Measurements from ENCODE around the gene MTARC1. TPM values are rescaled to one million over a fixed set of nuclear protein-coding genes. Genes with fewer than 3 reads are reported as not detected.

The MTARC1 gene
- total RNA-seq, 2 experiments from 2014 or later, result not detected

- Histone ChIP-seq H3K79me2 (ENCODE audit: insufficient read depth, low read depth, low read length) (no peaks in the 10 kb centered on the region), H2AFZ (ENCODE audit: low read length) (no peak overlapping the region), H3K27ac (ENCODE audit: low read depth, low read length, poor library complexity, severe bottlenecking) (no peak overlapping the region), H4K20me1 (ENCODE audit: insufficient read depth, low read length) (no peaks in the 10 kb centered on the region), H3K9me2 (ENCODE audit: insufficient read depth, low read length) (no peaks in the 10 kb centered on the region), H3K4me2 (ENCODE audit: low read length) (no peak overlapping the region), H3K4me3 (ENCODE audit: low read depth, low read length, poor library complexity, severe bottlenecking) (no peak overlapping the region), H3K9me3 (ENCODE audit: low read length) (no peaks in the 10 kb centered on the region), H3K36me3 (ENCODE audit: insufficient read depth, low read length) (no peaks in the 10 kb centered on the region), H3K4me1 (ENCODE audit: insufficient read depth, low read length, poor library complexity, severe bottlenecking) (no peaks in the 10 kb centered on the region)
- DNase-seq (ENCODE audit: low spot score), result no peak
- CTCF ChIA-PET (ENCODE audit: unreplicated experiment), result no interaction called here
- no peak for TF ChIP-seq EZH2phosphoT487 (IDR thresholded peaks at IDR 0.05; ENCODE audit: borderline replicate concordance, low read depth, low read length)
- TF ChIP-seq CTCF (conservative IDR thresholded peaks at IDR 0.05; ENCODE audit: low read length), result no peak
- POLR2A ChIA-PET, result no interaction called here
- intact Hi-C loops (cut with micrococcal nuclease; ENCODE audit: unreplicated experiment), result no loop called here
- BruUV-seq (replicated peaks), result no TSS peak
Observed at GRCh38 chr1:220755309-220755708, 31.4 kb upstream of the MTARC1 start.

- no peaks in the 10 kb centered on the region for H4K20me1 ChIP-seq (ENCODE audit: insufficient read depth, low read length)
- H3K9me2 ChIP-seq (ENCODE audit: insufficient read depth, low read length), result no peaks in the 10 kb centered on the region
- no peak overlapping the region for H2AFZ ChIP-seq (ENCODE audit: low read length)
- H3K4me1 ChIP-seq (ENCODE audit: insufficient read depth, low read length, poor library complexity, severe bottlenecking), result no peaks in the 10 kb centered on the region
- intact Hi-C loops (cut with micrococcal nuclease; ENCODE audit: unreplicated experiment), result no loop called here
- no peak overlapping the region for H3K27ac ChIP-seq (ENCODE audit: low read depth, low read length, poor library complexity, severe bottlenecking)
- ChIA-PET CTCF (ENCODE audit: unreplicated experiment) (no interaction called here), POLR2A (no interaction called here)
- TF ChIP-seq EZH2phosphoT487 (IDR thresholded peaks at IDR 0.05; ENCODE audit: borderline replicate concordance, low read depth, low read length) (no peak), CTCF (conservative IDR thresholded peaks at IDR 0.05; ENCODE audit: low read length) (no peak)
- H3K4me3 ChIP-seq (ENCODE audit: low read depth, low read length, poor library complexity, severe bottlenecking), result no peak overlapping the region
- H3K79me2 ChIP-seq (ENCODE audit: insufficient read depth, low read depth, low read length), result no peaks in the 10 kb centered on the region
- H3K4me2 ChIP-seq (ENCODE audit: low read length), result no peak overlapping the region
- DNase-seq (ENCODE audit: low spot score), result no peak
- no peaks in the 10 kb centered on the region for H3K9me3 ChIP-seq (ENCODE audit: low read length)
- no peaks in the 10 kb centered on the region for H3K36me3 ChIP-seq (ENCODE audit: insufficient read depth, low read length)
- BruUV-seq (replicated peaks), result no TSS peak
Observed at GRCh38 chr1:220757441-220757840, 29.3 kb upstream of the MTARC1 start.

GRCh38 chr1:220759147-220759546 is 27.6 kb upstream of the MTARC1 start:
- CTCF ChIA-PET (ENCODE audit: unreplicated experiment), result no interaction called here
- Histone ChIP-seq H3K27ac (ENCODE audit: low read depth, low read length, poor library complexity, severe bottlenecking) (no peak overlapping the region), H3K9me2 (ENCODE audit: insufficient read depth, low read length) (no peaks in the 10 kb centered on the region), H3K4me1 (ENCODE audit: insufficient read depth, low read length, poor library complexity, severe bottlenecking) (no peaks in the 10 kb centered on the region), H3K36me3 (ENCODE audit: insufficient read depth, low read length) (no peaks in the 10 kb centered on the region), H3K4me2 (ENCODE audit: low read length) (no peak overlapping the region), H2AFZ (ENCODE audit: low read length) (no peak overlapping the region), H3K79me2 (ENCODE audit: insufficient read depth, low read depth, low read length) (no peaks in the 10 kb centered on the region), H3K4me3 (ENCODE audit: low read depth, low read length, poor library complexity, severe bottlenecking) (no peak overlapping the region), H3K9me3 (ENCODE audit: low read length) (no peaks in the 10 kb centered on the region), H4K20me1 (ENCODE audit: insufficient read depth, low read length) (no peaks in the 10 kb centered on the region)
- no TSS peak for BruUV-seq (replicated peaks)
- TF ChIP-seq CTCF (conservative IDR thresholded peaks at IDR 0.05; ENCODE audit: low read length) (no peak), EZH2phosphoT487 (IDR thresholded peaks at IDR 0.05; ENCODE audit: borderline replicate concordance, low read depth, low read length) (no peak)
- POLR2A ChIA-PET, result interaction anchor here (0.5 to 0.7 kb wide), 2 partner anchors 21 to 69 kb away, joined by 3 read pairs; no protein-coding TSS in a partner anchor
- intact Hi-C loops (cut with micrococcal nuclease; ENCODE audit: unreplicated experiment), result no loop called here
- DNase-seq (ENCODE audit: low spot score), result no peak
